CD4-positive, alpha-beta memory T cell (primary cell): ENCODE data around the gene CCDC102B. TPM values are rescaled to one million over a fixed set of nuclear protein-coding genes. Genes with fewer than 3 reads are reported as not detected.
A peak's percentile ranks its signal among the peaks of the same experiment; 100 is the strongest.

Experiments
- CTCF ChIA-PET: fragments of 350-600 bp; sonication (Branson Sonifier 250); formaldehyde crosslinking; loops from one replicate; lab custom pipeline; 2021; ENCODE audit warnings: inconsistent platforms; ENCODE audit not compliant: partially characterized antibody; lab: Charles Lee
- POLR2A ChIA-PET: fragments of 350-600 bp; sonication (Branson Sonifier 250); formaldehyde crosslinking; loops from one replicate; lab custom pipeline; 2021; ENCODE audit not compliant: partially characterized antibody; lab: Charles Lee
- DNase-seq, 5 donors: peaks; one replicate each; pipeline versions ENCODE4 v3.0.0 to v3.0.0-alpha.2; 2020 to 2022; ENCODE audit warnings: mixed read lengths in 1 of 5
- H3K27ac ChIP-seq: one replicate; pipeline ENCODE4 v1.7.0; 2013; ENCODE audit warnings: low read depth, low read length
- H3K27me3 ChIP-seq: 2 replicates; pipeline ENCODE4 v1.7.0; 2013; ENCODE audit warnings: mild to moderate bottlenecking, low read length, moderate library complexity; ENCODE audit not compliant: insufficient read depth
- H3K36me3 ChIP-seq: 2 replicates; pipeline ENCODE4 v1.7.0; 2013; ENCODE audit warnings: mild to moderate bottlenecking, low read length, moderate library complexity; ENCODE audit not compliant: insufficient read depth
- H3K4me1 ChIP-seq: 2 replicates; pipeline ENCODE4 v1.7.0; 2013; ENCODE audit warnings: mild to moderate bottlenecking, low read length, moderate library complexity; ENCODE audit not compliant: insufficient read depth
- H3K4me3 ChIP-seq, 2 donors: one replicate each; pipeline ENCODE4 v1.7.0; 2013; ENCODE audit warnings: low read length in 2 of 2, mild to moderate bottlenecking in 1 of 2
- H3K9me3 ChIP-seq, 2 donors: one replicate each; pipeline ENCODE4 v1.7.0; 2013; ENCODE audit warnings: low read length in 2 of 2, control low read depth in 1 of 2; ENCODE audit not compliant: control insufficient read depth in 1 of 2
- H3K27ac Mint-ChIP-seq, 7 donors: one replicate each; pipeline ENCODE4 v1.8.0; 2020 to 2021; ENCODE audit warnings: mixed read lengths in 7 of 7, mild to moderate bottlenecking in 6 of 7, inconsistent platforms in 3 of 7, moderate library complexity in 3 of 7
- H3K27me3 Mint-ChIP-seq, 2 donors: one replicate each; pipeline ENCODE4 v1.8.0; 2020 to 2021; ENCODE audit warnings: mixed read lengths in 2 of 2
- H3K36me3 Mint-ChIP-seq, 2 donors: one replicate each; pipeline ENCODE4 v1.8.0; 2020 to 2021; ENCODE audit warnings: mixed read lengths in 2 of 2, inconsistent platforms in 1 of 2, mild to moderate bottlenecking in 1 of 2
- H3K4me1 Mint-ChIP-seq, 4 donors: one replicate each; pipeline ENCODE4 v1.8.0; 2020 to 2021; ENCODE audit warnings: mixed read lengths in 4 of 4, mild to moderate bottlenecking in 1 of 4
- H3K4me3 Mint-ChIP-seq, 8 donors: one replicate each; pipeline ENCODE4 v1.8.0; 2020 to 2021; ENCODE audit warnings: mixed read lengths in 8 of 8, mild to moderate bottlenecking in 7 of 8, moderate library complexity in 6 of 8, inconsistent platforms in 3 of 8
- H3K9me3 Mint-ChIP-seq, 8 donors: one replicate each; pipeline ENCODE4 v1.8.0; 2020 to 2021; ENCODE audit warnings: mixed read lengths in 8 of 8, mild to moderate bottlenecking in 5 of 8, inconsistent platforms in 3 of 8, moderate library complexity in 1 of 8
- intact Hi-C: fragments of 100-400 bp; cut with micrococcal nuclease; formaldehyde crosslinking; loops from one replicate; pipeline ENCODE4 v1.15.1; 2023
- polyA plus RNA-seq, 2 donors: library from polyadenylated mRNA; unstranded; fragments of 300-500 nt; fragmentation: Illumina TruSeq; gene quantifications; one replicate each; pipeline ENCODE4 v1.2.3, GENCODE V29; 2021
- total RNA-seq, 2 experiments: library from RNA; stranded (reverse); gene quantifications; one replicate each; pipeline ENCODE4 v1.2.3, GENCODE V29; 2021

The CCDC102B gene
- total and polyA plus RNA-seq, 4 experiments from 2014 or later = 2.7 to 4.9 (median 4.0) TPM

- Mint-ChIP-seq H3K27ac (no peak overlapping the region), H3K9me3 (peaks cover 0 to 2% (median 0%) of the 10 kb centered on the region in 8 donors), H3K27me3 (no peaks in the 10 kb centered on the region), H3K4me3 (no peak overlapping the region), H3K36me3 (no peaks in the 10 kb centered on the region), H3K4me1 (no peaks in the 10 kb centered on the region)
- Histone ChIP-seq H3K27me3 (no peaks in the 10 kb centered on the region), H3K4me1 (no peaks in the 10 kb centered on the region), H3K9me3 (no peaks in the 10 kb centered on the region), H3K36me3 (no peaks in the 10 kb centered on the region), H3K27ac (no peak overlapping the region), H3K4me3 (no peak overlapping the region)
- CTCF ChIA-PET = no interaction called here
- intact Hi-C loops = no loop called here
- POLR2A ChIA-PET = no interaction called here
- DNase-seq = no peak
These were observed 6.1 kb upstream of the CCDC102B start for GRCh38 chr18:68791801-68792200.

DNA sequence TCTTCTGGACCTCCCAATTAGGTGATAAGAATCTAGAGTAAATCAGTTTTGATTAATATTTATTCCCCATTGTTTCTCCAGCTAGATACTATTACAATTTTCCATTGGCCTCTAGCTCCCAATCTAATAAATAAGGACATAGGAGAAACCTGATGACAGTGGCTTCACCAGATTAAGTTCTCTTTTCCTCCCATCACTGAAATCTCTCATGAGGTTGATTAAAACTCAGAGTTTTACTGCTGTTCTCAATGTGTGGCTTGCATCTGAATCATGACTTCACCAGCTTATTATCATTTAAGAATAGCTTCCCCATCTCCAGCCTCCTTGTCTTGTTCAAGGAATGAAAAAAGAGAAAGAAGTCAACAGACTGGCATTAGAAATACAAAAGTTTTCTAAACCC is 3.9 kb upstream of the CCDC102B start:
- H3K9me3 Mint-ChIP-seq = peaks cover 0 to 2% (median 0%) of the 10 kb centered on the region in 8 donors
- Histone ChIP-seq H3K4me3 (no peak overlapping the region), H3K36me3 (no peaks in the 10 kb centered on the region), H3K27me3 (no peaks in the 10 kb centered on the region), H3K4me1 (no peaks in the 10 kb centered on the region), H3K27ac (no peak overlapping the region), H3K9me3 (no peaks in the 10 kb centered on the region)
- H3K4me1 Mint-ChIP-seq = no peaks in the 10 kb centered on the region
- no peaks in the 10 kb centered on the region for H3K27me3 Mint-ChIP-seq
- H3K27ac Mint-ChIP-seq = no peak overlapping the region
- ChIA-PET CTCF (no interaction called here), POLR2A (no interaction called here)
- no peak for DNase-seq
- no peaks in the 10 kb centered on the region for H3K36me3 Mint-ChIP-seq
- H3K4me3 Mint-ChIP-seq = no peak overlapping the region
- intact Hi-C loops = no loop called here

DNA sequence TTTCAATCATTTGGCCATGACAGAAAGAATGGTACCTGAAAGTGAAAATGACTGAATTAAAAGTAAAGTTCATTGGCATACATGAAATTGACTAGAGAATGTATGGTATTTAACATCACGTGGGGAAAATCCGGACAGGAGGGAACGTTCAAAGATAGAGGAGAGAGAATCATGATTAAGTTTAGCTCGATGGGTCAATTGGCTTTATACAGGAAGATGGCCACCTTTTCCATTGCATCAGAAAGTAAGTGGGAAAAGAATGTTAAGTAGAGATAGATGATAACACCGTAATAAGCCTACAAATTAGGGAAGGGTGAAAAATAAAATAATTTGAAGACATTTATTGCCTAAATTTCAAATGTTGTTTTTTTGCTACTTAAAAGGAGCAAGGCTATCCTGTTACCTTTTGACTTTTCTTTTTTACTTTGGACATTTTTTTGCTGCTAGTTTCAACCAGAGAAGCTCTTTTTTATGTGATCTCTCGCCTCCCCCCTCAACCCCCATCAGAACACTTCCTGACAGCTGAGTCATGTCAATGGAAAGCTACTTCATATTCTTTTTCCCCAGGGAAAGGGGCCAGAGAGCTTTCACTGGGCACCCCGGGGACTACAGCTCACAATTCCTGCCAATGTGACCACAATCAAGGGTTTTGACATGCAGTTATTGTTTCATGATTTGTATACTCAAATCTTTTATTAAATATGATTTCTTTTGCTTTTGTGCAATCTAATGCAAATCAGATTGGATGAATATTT is 767 bp upstream of the CCDC102B start:
- no peaks in the 10 kb centered on the region for H3K9me3 ChIP-seq
- ChIA-PET CTCF (no interaction called here), POLR2A (no interaction called here)

DNA sequence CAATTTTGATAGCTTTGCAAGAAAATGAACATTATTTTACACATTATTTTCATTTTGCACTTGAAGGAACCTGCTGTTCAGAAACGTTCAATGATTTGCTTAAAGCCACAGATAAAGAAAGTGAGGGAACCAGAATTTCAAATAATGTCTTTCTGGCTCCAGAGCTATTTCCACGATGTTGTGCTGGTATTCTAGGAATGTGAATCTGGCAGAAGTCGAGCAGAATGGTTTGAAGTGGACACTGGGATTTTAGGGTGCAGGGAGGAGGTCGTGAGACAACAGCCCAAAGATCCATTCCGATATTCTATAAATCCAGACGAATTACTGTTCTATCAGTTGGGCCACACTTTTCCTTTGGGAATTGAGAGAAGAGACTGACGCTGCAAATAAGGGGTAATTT is 2.2 kb downstream of the CCDC102B start:
- no peaks in the 10 kb centered on the region for H3K27me3 Mint-ChIP-seq
- ChIA-PET POLR2A (no interaction called here), CTCF (no interaction called here)
- DNase-seq = peak in 1 of 5 donors; percentile 17
- no peaks in the 10 kb centered on the region for H3K4me1 Mint-ChIP-seq
- H3K27ac Mint-ChIP-seq = no peak overlapping the region
- H3K4me1 ChIP-seq = no peaks in the 10 kb centered on the region
- no peak overlapping the region for H3K27ac ChIP-seq
- no peaks in the 10 kb centered on the region for H3K9me3 ChIP-seq
- H3K36me3 ChIP-seq = no peaks in the 10 kb centered on the region
- H3K27me3 ChIP-seq = no peaks in the 10 kb centered on the region
- H3K9me3 Mint-ChIP-seq = no peaks in the 10 kb centered on the region
- H3K36me3 Mint-ChIP-seq = no peaks in the 10 kb centered on the region
- intact Hi-C loops = no loop called here
- H3K4me3 Mint-ChIP-seq = no peak overlapping the region
- no peak overlapping the region for H3K4me3 ChIP-seq

More for the DNA sequence above, 767 bp upstream of the CCDC102B start:
- H3K27me3 Mint-ChIP-seq = no peaks in the 10 kb centered on the region
- H3K36me3 ChIP-seq = no peaks in the 10 kb centered on the region
- intact Hi-C loops = no loop called here
- H3K27ac ChIP-seq = no peak overlapping the region
- H3K4me1 ChIP-seq = no peaks in the 10 kb centered on the region
- H3K4me3 Mint-ChIP-seq = no peak overlapping the region
- H3K4me1 Mint-ChIP-seq = no peaks in the 10 kb centered on the region
- H3K9me3 Mint-ChIP-seq = no peaks in the 10 kb centered on the region
- no peak for DNase-seq
- H3K36me3 Mint-ChIP-seq = no peaks in the 10 kb centered on the region
- H3K27ac Mint-ChIP-seq = no peak overlapping the region
- no peaks in the 10 kb centered on the region for H3K27me3 ChIP-seq
- no peak overlapping the region for H3K4me3 ChIP-seq

DNA sequence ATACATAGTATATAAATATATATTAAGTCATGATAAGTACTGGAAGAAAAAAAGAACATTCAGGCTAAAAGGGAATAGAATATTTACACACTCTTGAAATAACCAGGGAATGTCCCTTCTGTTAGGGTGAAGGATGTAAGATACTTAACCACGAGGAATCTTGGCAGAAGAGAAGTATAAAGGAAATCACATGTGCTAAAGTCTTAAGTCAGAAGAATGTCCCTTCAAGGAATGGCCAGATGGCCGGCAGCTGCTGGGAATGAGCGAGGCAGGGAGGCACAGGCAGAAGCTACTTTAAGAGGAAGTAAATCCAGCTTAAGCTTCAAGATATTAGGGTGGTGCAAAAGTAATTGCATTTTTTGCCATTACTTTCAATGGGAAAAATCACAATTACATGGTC is 5.5 kb downstream of the CCDC102B start:
- no peaks in the 10 kb centered on the region for H3K4me1 ChIP-seq
- intact Hi-C loops = no loop called here
- H3K9me3 ChIP-seq = no peaks in the 10 kb centered on the region
- no peak overlapping the region for H3K4me3 ChIP-seq
- H3K27ac Mint-ChIP-seq = no peak overlapping the region
- ChIA-PET CTCF (no interaction called here), POLR2A (no interaction called here)
- H3K27me3 Mint-ChIP-seq = no peaks in the 10 kb centered on the region
- no peak overlapping the region for H3K27ac ChIP-seq
- H3K9me3 Mint-ChIP-seq = no peaks in the 10 kb centered on the region
- no peak for DNase-seq
- no peaks in the 10 kb centered on the region for H3K36me3 ChIP-seq
- no peaks in the 10 kb centered on the region for H3K4me1 Mint-ChIP-seq
- H3K36me3 Mint-ChIP-seq = no peaks in the 10 kb centered on the region
- no peak overlapping the region for H3K4me3 Mint-ChIP-seq
- no peaks in the 10 kb centered on the region for H3K27me3 ChIP-seq

GRCh38 chr18:68817584-68817983 is 19.7 kb downstream of the CCDC102B start:
- Mint-ChIP-seq H3K4me3 (no peak overlapping the region), H3K36me3 (no peaks in the 10 kb centered on the region), H3K4me1 (no peaks in the 10 kb centered on the region), H3K9me3 (no peaks in the 10 kb centered on the region), H3K27me3 (peaks cover 0 to 3% of the 10 kb centered on the region in 2 donors), H3K27ac (no peak overlapping the region)
- H3K36me3 ChIP-seq = no peaks in the 10 kb centered on the region
- ChIA-PET POLR2A (no interaction called here), CTCF (no interaction called here)
- no peak overlapping the region for H3K4me3 ChIP-seq
- DNase-seq = no peak
- H3K27ac ChIP-seq = no peak overlapping the region
- no peaks in the 10 kb centered on the region for H3K4me1 ChIP-seq
- intact Hi-C loops = no loop called here
- no peaks in the 10 kb centered on the region for H3K9me3 ChIP-seq
- H3K27me3 ChIP-seq = no peaks in the 10 kb centered on the region

- Histone ChIP-seq H3K4me3 (no peak overlapping the region), H3K9me3 (no peaks in the 10 kb centered on the region), H3K27ac (no peak overlapping the region), H3K27me3 (no peaks in the 10 kb centered on the region), H3K4me1 (no peaks in the 10 kb centered on the region), H3K36me3 (no peaks in the 10 kb centered on the region)
- Mint-ChIP-seq H3K36me3 (no peaks in the 10 kb centered on the region), H3K4me3 (no peak overlapping the region), H3K4me1 (no peaks in the 10 kb centered on the region), H3K9me3 (no peaks in the 10 kb centered on the region), H3K27ac (no peak overlapping the region), H3K27me3 (peaks cover 0 to 2% of the 10 kb centered on the region in 2 donors)
- no peak for DNase-seq
- intact Hi-C loops = no loop called here
- POLR2A ChIA-PET = no interaction called here
- CTCF ChIA-PET = no interaction called here
These were observed 20.7 kb downstream of the CCDC102B start for GRCh38 chr18:68818584-68818983.
